Measurements from ENCODE around the gene TSSK2.

DNA sequence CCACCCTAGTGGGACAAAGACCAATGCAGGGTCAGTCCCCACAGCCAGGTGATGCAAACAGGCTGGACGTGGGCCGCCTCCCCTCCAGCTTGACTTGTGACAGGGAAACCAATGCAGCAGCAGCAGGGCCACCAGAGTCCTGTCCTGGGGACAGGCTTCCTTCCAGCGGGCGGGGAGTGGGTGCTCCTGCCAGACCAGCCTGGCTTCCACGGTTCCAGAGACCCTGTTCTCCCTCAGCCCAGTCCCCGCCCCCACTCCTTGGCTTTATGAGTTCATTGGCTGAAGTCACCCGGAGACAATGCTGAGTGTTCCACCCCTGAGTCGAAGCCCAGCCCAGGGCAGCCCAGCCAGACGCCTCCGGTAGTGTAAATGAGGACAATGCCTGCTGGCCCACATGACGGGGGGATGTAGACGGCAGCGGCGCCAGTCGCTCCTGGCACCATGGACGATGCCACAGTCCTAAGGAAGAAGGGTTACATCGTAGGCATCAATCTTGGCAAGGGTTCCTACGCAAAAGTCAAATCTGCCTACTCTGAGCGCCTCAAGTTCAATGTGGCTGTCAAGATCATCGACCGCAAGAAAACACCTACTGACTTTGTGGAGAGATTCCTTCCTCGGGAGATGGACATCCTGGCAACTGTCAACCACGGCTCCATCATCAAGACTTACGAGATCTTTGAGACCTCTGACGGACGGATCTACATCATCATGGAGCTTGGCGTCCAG lies at the start of gene TSSK2:
- TF ChIP-seq CTCF (IDR thresholded peaks at IDR 0.05) = no peak
- TF ChIP-seq POLR2A (IDR thresholded peaks at IDR 0.05) = no peak
